ENCODE measurements around the gene C1orf116. TPM values are rescaled to one million over a fixed set of nuclear protein-coding genes. Genes with fewer than 3 reads are reported as not detected.

The C1orf116 gene
- total and polyA plus RNA-seq, 4 experiments from 2014 or later: 0.14 TPM; not detected in 3

DNA sequence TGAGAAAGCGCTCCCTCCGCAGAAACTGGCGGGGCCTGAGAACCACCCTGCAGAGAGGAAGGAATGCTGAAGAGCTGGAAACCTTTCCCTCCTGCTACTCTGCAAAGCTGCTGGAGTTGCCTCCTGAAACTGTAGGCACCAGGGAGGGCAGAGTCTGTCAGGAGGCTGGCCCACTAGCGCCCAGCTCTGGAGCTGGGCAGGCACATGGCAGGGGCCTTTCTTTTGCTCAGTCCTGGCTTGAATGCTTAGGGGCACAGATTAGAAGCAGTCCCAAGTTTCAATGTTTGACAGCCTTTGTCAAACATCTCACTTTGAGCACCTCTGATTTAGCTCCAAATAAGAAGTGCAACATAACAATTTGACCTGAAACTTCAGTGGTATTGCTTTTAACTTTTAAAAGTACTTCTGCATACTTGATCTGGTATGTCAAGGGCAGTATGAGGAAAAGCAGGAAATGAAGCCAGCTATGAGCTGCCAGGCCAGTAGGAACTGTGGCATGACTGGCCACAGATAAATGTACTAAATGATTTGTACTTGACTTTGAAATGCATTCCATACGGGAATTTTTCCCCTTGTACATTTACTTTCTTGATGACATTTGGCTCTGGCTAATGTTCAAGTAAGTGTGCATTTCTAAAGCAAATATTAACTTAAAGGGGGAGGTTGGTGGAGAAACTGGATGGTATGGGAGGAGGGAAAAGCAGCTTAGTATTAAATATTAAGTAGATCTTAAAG, 7.2 kb downstream of the C1orf116 start:
- Histone ChIP-seq H3K27me3 (ENCODE audit: insufficient read depth, low read length) (peaks cover 9% of the 10 kb centered on the region), H3K4me1 (ENCODE audit: insufficient read depth, low read length) (no peaks in the 10 kb centered on the region), H3K36me3 (ENCODE audit: insufficient read depth, low read length) (no peaks in the 10 kb centered on the region), H3K27ac (ENCODE audit: low read depth, low read length) (no peak overlapping the region), H3K4me3 (ENCODE audit: low read length in 2 of 2) (no peak overlapping the region), H3K9me3 (ENCODE audit: control insufficient read depth in 1 of 2, low read length in 2 of 2) (no peaks in the 10 kb centered on the region)
- Mint-ChIP-seq H3K27me3 (peaks cover 29 to 47% of the 10 kb centered on the region in 2 donors), H3K27ac (no peak overlapping the region), H3K9me3 (no peaks in the 10 kb centered on the region), H3K4me3 (no peak overlapping the region), H3K36me3 (no peaks in the 10 kb centered on the region), H3K4me1 (no peaks in the 10 kb centered on the region)
- ChIA-PET CTCF (ENCODE audit: partially characterized antibody) (interaction anchor here (1.4 kb wide), 1 partner anchor 21 kb away, joined by 5 read pairs; no protein-coding TSS in a partner anchor), POLR2A (ENCODE audit: partially characterized antibody) (no interaction called here)
- intact Hi-C loops (cut with micrococcal nuclease): no loop called here
- no peak for DNase-seq

DNA sequence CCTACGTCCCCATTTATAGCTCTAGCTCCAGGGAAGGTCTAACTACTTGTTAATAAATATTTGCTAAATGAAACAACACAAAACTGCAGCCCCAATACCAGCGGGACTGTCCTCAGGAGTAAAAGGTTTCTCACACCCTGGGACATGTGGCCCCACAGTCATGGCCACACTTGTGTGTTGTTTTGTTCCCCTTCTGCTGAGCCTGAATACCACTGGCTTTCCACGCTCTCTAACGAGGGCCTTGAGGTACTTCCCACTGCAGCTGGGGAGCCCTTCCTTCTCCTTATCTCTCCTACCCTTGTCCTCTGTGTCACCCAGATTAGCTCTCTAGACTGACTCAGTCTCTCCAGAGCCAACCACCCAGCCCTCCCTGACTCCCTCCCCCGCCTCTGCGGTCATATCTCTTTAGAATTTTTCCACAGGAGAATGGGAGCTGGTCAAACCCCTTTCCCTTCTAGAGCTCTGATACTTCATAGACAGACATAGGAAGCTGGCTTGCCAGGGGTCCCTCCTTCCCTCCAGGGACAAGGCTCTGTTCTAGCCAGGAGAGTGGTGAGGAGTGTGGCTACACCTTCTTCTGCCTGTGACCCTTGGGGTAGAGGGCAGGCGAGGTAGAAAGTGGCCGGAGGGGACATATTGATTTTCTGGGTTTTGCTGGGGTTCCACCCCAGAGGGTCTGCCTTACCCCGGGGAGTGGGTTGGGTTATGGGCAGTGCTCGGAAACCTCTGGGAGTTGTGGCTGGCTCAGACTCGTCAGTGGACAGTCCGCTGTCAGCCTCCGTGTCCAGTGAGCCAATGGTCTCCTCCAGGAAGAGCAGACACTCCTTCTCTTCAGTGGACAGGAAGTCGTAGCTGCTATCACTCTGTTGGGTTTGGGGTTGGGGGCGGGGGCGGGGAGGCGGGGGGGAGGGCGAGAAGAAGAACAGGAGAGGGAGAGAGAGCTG, 8.1 kb downstream of the C1orf116 start:
- DNase-seq: no peak
- Histone ChIP-seq H3K4me3 (ENCODE audit: low read length in 2 of 2) (no peak overlapping the region), H3K4me1 (ENCODE audit: insufficient read depth, low read length) (peaks cover 5% of the 10 kb centered on the region), H3K9me3 (ENCODE audit: control insufficient read depth in 1 of 2, low read length in 2 of 2) (no peaks in the 10 kb centered on the region), H3K27ac (ENCODE audit: low read depth, low read length) (no peak overlapping the region), H3K27me3 (ENCODE audit: insufficient read depth, low read length) (peaks cover 9% of the 10 kb centered on the region), H3K36me3 (ENCODE audit: insufficient read depth, low read length) (no peaks in the 10 kb centered on the region)
- no peak overlapping the region for H3K27ac Mint-ChIP-seq
- no peaks in the 10 kb centered on the region for H3K36me3 Mint-ChIP-seq
- POLR2A ChIA-PET (ENCODE audit: partially characterized antibody): no interaction called here
- CTCF ChIA-PET (ENCODE audit: partially characterized antibody): interaction anchor here (1.4 kb wide), 1 partner anchor 20 kb away, joined by 5 read pairs; no protein-coding TSS in a partner anchor
- H3K9me3 Mint-ChIP-seq: no peaks in the 10 kb centered on the region
- no peak overlapping the region for H3K4me3 Mint-ChIP-seq
- no peaks in the 10 kb centered on the region for H3K4me1 Mint-ChIP-seq
- intact Hi-C loops (cut with micrococcal nuclease): no loop called here
- peaks cover 25 to 40% of the 10 kb centered on the region in 2 donors for H3K27me3 Mint-ChIP-seq

DNA sequence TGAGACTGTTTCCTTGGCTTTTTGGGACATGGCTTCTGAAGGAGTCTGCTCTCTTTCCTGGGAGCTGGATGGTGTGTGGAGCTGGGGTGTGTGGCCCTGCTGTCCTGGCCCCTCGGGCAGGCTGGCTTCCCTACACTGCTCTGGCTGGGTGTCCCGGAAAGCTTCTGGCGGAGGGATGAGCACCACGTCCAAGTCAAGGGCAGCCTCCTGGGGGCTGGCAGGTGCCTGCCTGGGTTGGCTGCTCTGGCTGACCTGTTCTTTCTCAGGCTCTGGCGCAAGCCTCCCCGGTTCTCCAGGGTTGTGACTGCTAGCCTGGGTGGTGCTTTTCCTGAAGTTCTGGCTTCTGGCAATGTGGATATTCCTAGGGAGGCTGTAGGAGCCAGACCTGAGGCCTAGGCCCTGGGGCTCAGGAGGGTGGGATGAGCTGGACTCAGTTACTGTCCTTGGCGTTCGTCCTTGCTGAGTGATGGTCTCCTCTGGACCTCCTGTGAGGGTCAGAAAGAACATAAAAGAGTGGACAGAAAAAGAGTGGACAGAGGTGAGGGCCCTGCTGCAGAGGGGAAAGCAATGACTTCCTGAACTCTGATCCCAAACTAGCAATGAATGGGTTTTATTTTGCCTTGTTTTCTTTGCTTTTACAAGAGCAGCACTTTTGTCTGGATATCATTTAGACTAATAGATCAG, 9.4 kb downstream of the C1orf116 start:
- DNase-seq: no peak
- Mint-ChIP-seq H3K36me3 (no peaks in the 10 kb centered on the region), H3K4me3 (no peak overlapping the region), H3K27me3 (peaks cover 23 to 40% of the 10 kb centered on the region in 2 donors), H3K9me3 (no peaks in the 10 kb centered on the region), H3K4me1 (no peaks in the 10 kb centered on the region), H3K27ac (no peak overlapping the region)
- no peak overlapping the region for H3K4me3 ChIP-seq (ENCODE audit: low read length in 2 of 2)
- H3K4me1 ChIP-seq (ENCODE audit: insufficient read depth, low read length): peaks cover 5% of the 10 kb centered on the region
- peaks cover 6% of the 10 kb centered on the region for H3K27me3 ChIP-seq (ENCODE audit: insufficient read depth, low read length)
- no peaks in the 10 kb centered on the region for H3K9me3 ChIP-seq (ENCODE audit: control insufficient read depth in 1 of 2, low read length in 2 of 2)
- H3K27ac ChIP-seq (ENCODE audit: low read depth, low read length): no peak overlapping the region
- H3K36me3 ChIP-seq (ENCODE audit: insufficient read depth, low read length): no peaks in the 10 kb centered on the region
- CTCF ChIA-PET (ENCODE audit: partially characterized antibody): no interaction called here
- intact Hi-C loops (cut with micrococcal nuclease): no loop called here
- POLR2A ChIA-PET (ENCODE audit: partially characterized antibody): no interaction called here

GRCh38 chr1:207021876-207022596, 10.5 kb downstream of the C1orf116 start:
- no peaks in the 10 kb centered on the region for H3K9me3 Mint-ChIP-seq
- ChIA-PET CTCF (ENCODE audit: partially characterized antibody) (no interaction called here), POLR2A (ENCODE audit: partially characterized antibody) (no interaction called here)
- H3K36me3 Mint-ChIP-seq: no peaks in the 10 kb centered on the region
- Histone ChIP-seq H3K4me3 (ENCODE audit: low read length in 2 of 2) (no peak overlapping the region), H3K27me3 (ENCODE audit: insufficient read depth, low read length) (no peaks in the 10 kb centered on the region), H3K27ac (ENCODE audit: low read depth, low read length) (no peak overlapping the region), H3K36me3 (ENCODE audit: insufficient read depth, low read length) (no peaks in the 10 kb centered on the region), H3K4me1 (ENCODE audit: insufficient read depth, low read length) (peaks cover 5% of the 10 kb centered on the region), H3K9me3 (ENCODE audit: control insufficient read depth in 1 of 2, low read length in 2 of 2) (no peaks in the 10 kb centered on the region)
- intact Hi-C loops (cut with micrococcal nuclease): no loop called here
- DNase-seq: no peak
- peaks cover 22 to 38% of the 10 kb centered on the region in 2 donors for H3K27me3 Mint-ChIP-seq
- H3K4me1 Mint-ChIP-seq: no peaks in the 10 kb centered on the region
- no peak overlapping the region for H3K4me3 Mint-ChIP-seq
- H3K27ac Mint-ChIP-seq: no peak overlapping the region

DNA sequence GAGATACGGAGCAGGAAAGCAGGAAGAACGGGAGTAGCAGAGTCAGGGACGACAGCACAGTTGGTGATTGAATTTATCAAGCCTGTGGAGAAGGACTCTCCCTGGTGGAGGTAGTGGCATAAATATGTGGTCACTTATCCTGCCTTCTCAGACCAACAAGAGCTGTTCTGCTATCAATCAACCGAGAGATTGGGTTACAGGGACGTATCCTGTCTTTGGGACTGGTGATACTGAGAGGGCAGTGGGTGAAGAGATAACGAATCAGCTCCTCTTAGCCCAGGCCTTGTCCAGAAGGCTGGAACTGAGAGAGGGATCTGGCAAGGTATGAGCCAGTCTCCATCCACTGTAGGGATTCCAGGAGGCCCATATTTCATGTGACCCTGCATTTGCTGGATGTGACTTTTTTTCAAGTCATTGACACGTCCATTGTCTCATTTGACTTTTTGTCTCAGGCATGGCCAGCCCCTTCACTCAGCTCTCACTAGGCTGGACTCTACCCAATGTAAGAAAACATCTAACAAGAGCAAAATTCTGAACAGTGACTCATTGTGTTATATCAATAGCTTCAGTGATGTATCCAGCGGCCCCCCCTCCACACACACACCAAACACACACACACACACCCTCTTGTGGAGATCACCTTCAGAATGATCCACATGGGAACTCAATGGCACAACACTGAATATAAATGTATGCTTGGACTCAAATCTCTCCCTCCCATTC, 11.3 kb downstream of the C1orf116 start:
- H3K9me3 ChIP-seq (ENCODE audit: control insufficient read depth in 1 of 2, low read length in 2 of 2): no peaks in the 10 kb centered on the region
- Mint-ChIP-seq H3K4me1 (no peaks in the 10 kb centered on the region), H3K27ac (no peak overlapping the region), H3K4me3 (no peak overlapping the region), H3K36me3 (no peaks in the 10 kb centered on the region), H3K9me3 (no peaks in the 10 kb centered on the region), H3K27me3 (peaks cover 20 to 34% of the 10 kb centered on the region in 2 donors)
- peaks cover 5% of the 10 kb centered on the region for H3K4me1 ChIP-seq (ENCODE audit: insufficient read depth, low read length)
- no peaks in the 10 kb centered on the region for H3K27me3 ChIP-seq (ENCODE audit: insufficient read depth, low read length)
- CTCF ChIA-PET (ENCODE audit: partially characterized antibody): no interaction called here
- no peaks in the 10 kb centered on the region for H3K36me3 ChIP-seq (ENCODE audit: insufficient read depth, low read length)
- H3K4me3 ChIP-seq (ENCODE audit: low read length in 2 of 2): no peak overlapping the region
- no peak overlapping the region for H3K27ac ChIP-seq (ENCODE audit: low read depth, low read length)
- no peak for DNase-seq
- POLR2A ChIA-PET (ENCODE audit: partially characterized antibody): no interaction called here
- intact Hi-C loops (cut with micrococcal nuclease): no loop called here

- Mint-ChIP-seq H3K36me3 (no peaks in the 10 kb centered on the region), H3K27ac (no peak overlapping the region), H3K9me3 (no peaks in the 10 kb centered on the region), H3K27me3 (peaks cover 23 to 35% of the 10 kb centered on the region in 2 donors), H3K4me3 (no peak overlapping the region), H3K4me1 (no peaks in the 10 kb centered on the region)
- H3K27ac ChIP-seq (ENCODE audit: low read depth, low read length): no peak overlapping the region
- intact Hi-C loops (cut with micrococcal nuclease): no loop called here
- no peak overlapping the region for H3K4me3 ChIP-seq (ENCODE audit: low read length in 2 of 2)
- peaks cover 5% of the 10 kb centered on the region for H3K4me1 ChIP-seq (ENCODE audit: insufficient read depth, low read length)
- H3K27me3 ChIP-seq (ENCODE audit: insufficient read depth, low read length): no peaks in the 10 kb centered on the region
- no peak for DNase-seq
- no peaks in the 10 kb centered on the region for H3K9me3 ChIP-seq (ENCODE audit: control insufficient read depth in 1 of 2, low read length in 2 of 2)
- POLR2A ChIA-PET (ENCODE audit: partially characterized antibody): no interaction called here
- CTCF ChIA-PET (ENCODE audit: partially characterized antibody): no interaction called here
- H3K36me3 ChIP-seq (ENCODE audit: insufficient read depth, low read length): no peaks in the 10 kb centered on the region
Observed at GRCh38 chr1:207020709-207021107, 11.8 kb downstream of the C1orf116 start.
